ENCODE data around the gene RNLS. TPM values are rescaled to one million over a fixed set of nuclear protein-coding genes. Genes with fewer than 3 reads are reported as not detected.

The RNLS gene
- polyA plus RNA-seq, 2 of the 4 experiments (the other 2 are of a cell fraction): 11.7 to 16.8 TPM

DNA sequence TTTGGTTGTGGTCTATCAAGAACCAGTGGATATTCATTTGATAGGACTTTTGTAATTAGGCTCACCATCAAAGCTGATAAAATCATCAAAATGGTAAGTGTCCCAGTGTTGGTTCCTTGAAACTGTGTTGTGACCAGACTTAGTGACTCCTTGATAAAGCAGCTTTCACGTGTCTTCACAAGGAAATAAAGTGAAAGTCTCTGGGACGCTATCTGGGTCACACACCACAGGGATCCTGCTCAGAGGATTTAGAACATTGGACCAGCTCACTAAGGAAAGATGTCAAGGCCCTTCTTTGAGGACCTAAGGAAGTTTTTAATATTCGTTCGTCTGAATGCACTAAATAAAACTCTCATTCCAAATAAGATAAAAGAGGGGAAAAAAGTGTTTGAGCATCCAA lies 193.1 kb downstream of the RNLS start (continued):
- TF ChIP-seq ZC3H11A (IDR thresholded peaks at IDR 0.05) (no peak), PHF8 (IDR thresholded peaks at IDR 0.05; ENCODE audit: borderline replicate concordance, low read depth) (no peak)
- TF ChIP-seq, protein P1, sequence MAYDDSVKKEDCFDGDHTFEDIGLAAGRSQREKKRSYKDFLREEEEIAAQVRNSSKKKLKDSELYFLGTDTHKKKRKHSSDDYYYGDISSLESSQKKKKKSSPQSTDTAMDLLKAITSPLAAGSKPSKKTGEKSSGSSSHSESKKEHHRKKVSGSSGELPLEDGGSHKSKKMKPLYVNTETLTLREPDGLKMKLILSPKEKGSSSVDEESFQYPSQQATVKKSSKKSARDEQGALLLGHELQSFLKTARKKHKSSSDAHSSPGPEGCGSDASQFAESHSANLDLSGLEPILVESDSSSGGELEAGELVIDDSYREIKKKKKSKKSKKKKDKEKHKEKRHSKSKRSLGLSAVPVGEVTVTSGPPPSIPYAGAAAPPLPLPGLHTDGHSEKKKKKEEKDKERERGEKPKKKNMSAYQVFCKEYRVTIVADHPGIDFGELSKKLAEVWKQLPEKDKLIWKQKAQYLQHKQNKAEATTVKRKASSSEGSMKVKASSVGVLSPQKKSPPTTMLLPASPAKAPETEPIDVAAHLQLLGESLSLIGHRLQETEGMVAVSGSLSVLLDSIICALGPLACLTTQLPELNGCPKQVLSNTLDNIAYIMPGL (CRISPR knock-in tag; IDR thresholded peaks at IDR 0.05; ENCODE audit: borderline replicate concordance): no peak

DNA sequence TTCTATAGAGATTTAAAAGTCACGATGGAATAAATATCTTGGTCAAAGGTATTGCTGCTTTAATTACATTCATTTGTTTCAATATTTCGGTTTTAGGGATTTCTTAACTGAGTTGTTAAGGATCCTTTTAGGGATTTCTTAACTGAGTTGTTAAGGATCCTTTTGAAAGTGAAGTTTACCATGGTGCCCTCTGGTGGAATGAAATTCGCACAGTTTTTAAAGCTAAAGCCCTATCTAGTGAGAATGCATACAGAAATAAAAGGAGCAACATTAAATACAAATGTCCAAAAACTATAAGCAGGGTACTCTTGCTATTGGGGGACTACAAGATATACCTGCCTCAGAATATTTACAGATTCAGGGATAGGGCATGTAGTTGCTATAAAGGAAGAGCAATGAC lies 193.7 kb downstream of the RNLS start:
- POLR2A ChIA-PET: interaction anchor here (1.2 to 5.6 kb wide), 3 partner anchors 526 to 572 kb away, joined by 3 to 83 read pairs (median 3); partner anchors contain the start of genes ATAD1, KLLN and PTEN
- peak in 1 of 2 experiments; percentile 31; a peak in 1 of 6 replicates for ATAC-seq
- Histone ChIP-seq H3K4me3 (no peak overlapping the region), H3K4me2 (no peak overlapping the region), H3K4me1 (peaks cover 29% of the 10 kb centered on the region), H3K27ac (no peak overlapping the region), H3K9me3 (no peaks in the 10 kb centered on the region)
- DNase-seq (ENCODE audit: low read depth in 1 of 2, low spot score in 1 of 2): peak in 1 of 2 experiments; percentile 49
- CTCF ChIA-PET: interaction anchor here (0.6 to 3.3 kb wide), 39 partner anchors 10 to 598 kb away, joined by 3 to 39 read pairs (median 3); partner anchors contain the start of genes ATAD1, KLLN and PTEN
- TF ChIP-seq RCOR1 (IDR thresholded peaks at IDR 0.05; ENCODE audit: low read depth, low read length) (no peak), RAD21 (conservative IDR thresholded peaks at IDR 0.05 in 1 of 2, IDR thresholded peaks at IDR 0.05 in 1 of 2) (peak; percentile 70 to 82), MAZ (IDR thresholded peaks at IDR 0.05; ENCODE audit: borderline replicate concordance, low read depth, low read length) (no peak), SMC3 (IDR thresholded peaks at IDR 0.05) (peak; percentile 93), RARB (CRISPR knock-in tag; IDR thresholded peaks at IDR 0.05) (no peak), MYC (IDR thresholded peaks at IDR 0.05; ENCODE audit: borderline replicate concordance, low read length) (no peak)
- TF ChIP-seq, protein P2, sequence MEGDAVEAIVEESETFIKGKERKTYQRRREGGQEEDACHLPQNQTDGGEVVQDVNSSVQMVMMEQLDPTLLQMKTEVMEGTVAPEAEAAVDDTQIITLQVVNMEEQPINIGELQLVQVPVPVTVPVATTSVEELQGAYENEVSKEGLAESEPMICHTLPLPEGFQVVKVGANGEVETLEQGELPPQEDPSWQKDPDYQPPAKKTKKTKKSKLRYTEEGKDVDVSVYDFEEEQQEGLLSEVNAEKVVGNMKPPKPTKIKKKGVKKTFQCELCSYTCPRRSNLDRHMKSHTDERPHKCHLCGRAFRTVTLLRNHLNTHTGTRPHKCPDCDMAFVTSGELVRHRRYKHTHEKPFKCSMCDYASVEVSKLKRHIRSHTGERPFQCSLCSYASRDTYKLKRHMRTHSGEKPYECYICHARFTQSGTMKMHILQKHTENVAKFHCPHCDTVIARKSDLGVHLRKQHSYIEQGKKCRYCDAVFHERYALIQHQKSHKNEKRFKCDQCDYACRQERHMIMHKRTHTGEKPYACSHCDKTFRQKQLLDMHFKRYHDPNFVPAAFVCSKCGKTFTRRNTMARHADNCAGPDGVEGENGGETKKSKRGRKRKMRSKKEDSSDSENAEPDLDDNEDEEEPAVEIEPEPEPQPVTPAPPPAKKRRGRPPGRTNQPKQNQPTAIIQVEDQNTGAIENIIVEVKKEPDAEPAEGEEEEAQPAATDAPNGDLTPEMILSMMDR (IDR thresholded peaks at IDR 0.05): peak; percentile 74
- WGBS (ENCODE audit: missing lambda C conversion rate): 7% methylated on average over 3 of the region's 3 CpGs
- FAIRE-seq: peak; percentile 68

DNA sequence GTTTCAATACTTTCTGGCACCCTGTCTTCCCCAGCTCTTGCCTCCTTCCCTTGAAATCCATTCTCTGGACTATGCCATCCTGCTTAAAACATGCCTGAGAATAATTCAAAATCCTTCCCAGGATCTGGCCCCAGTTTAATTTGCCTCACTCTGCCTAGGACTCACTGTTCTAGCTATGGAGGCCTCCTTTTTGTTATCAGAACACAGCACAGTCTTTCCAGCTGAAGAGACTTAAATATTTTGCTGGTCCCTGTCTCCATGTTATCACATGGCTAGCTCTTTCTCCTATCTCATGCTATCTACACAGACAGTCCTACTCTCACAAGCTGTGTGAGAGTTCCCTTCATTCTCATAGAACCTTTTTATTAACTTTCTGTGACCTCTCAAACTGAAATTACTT lies 194.8 kb downstream of the RNLS start:
- no peak for ATAC-seq
- Histone ChIP-seq H3K4me3 (no peak overlapping the region), H3K4me2 (no peak overlapping the region), H3K27ac (peak overlapping the region; percentile 9 to 82; a peak in 2 of 6 replicates), H3K9me3 (no peaks in the 10 kb centered on the region), H3K4me1 (peaks cover 29% of the 10 kb centered on the region)
- ChIA-PET CTCF (interaction anchor here (0.7 to 3.3 kb wide), 19 partner anchors 8 to 768 kb away, joined by 3 to 39 read pairs (median 5); partner anchors contain the start of genes ATAD1, KLLN and PTEN), POLR2A (interaction anchor here (1.2 to 5.6 kb wide), 2 partner anchors 525 to 543 kb away, joined by 3 to 83 read pairs; partner anchors contain the start of genes KLLN and PTEN)
- no peak for TF ChIP-seq ESRRA (IDR thresholded peaks at IDR 0.05; ENCODE audit: borderline replicate concordance, low read length)
- TF ChIP-seq RAD21 (conservative IDR thresholded peaks at IDR 0.05 in 1 of 2, IDR thresholded peaks at IDR 0.05 in 1 of 2): no peak
- TF ChIP-seq, protein P3, sequence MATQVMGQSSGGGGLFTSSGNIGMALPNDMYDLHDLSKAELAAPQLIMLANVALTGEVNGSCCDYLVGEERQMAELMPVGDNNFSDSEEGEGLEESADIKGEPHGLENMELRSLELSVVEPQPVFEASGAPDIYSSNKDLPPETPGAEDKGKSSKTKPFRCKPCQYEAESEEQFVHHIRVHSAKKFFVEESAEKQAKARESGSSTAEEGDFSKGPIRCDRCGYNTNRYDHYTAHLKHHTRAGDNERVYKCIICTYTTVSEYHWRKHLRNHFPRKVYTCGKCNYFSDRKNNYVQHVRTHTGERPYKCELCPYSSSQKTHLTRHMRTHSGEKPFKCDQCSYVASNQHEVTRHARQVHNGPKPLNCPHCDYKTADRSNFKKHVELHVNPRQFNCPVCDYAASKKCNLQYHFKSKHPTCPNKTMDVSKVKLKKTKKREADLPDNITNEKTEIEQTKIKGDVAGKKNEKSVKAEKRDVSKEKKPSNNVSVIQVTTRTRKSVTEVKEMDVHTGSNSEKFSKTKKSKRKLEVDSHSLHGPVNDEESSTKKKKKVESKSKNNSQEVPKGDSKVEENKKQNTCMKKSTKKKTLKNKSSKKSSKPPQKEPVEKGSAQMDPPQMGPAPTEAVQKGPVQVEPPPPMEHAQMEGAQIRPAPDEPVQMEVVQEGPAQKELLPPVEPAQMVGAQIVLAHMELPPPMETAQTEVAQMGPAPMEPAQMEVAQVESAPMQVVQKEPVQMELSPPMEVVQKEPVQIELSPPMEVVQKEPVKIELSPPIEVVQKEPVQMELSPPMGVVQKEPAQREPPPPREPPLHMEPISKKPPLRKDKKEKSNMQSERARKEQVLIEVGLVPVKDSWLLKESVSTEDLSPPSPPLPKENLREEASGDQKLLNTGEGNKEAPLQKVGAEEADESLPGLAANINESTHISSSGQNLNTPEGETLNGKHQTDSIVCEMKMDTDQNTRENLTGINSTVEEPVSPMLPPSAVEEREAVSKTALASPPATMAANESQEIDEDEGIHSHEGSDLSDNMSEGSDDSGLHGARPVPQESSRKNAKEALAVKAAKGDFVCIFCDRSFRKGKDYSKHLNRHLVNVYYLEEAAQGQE (IDR thresholded peaks at IDR 0.05): no peak
- TF ChIP-seq CHD4 (IDR thresholded peaks at IDR 0.05; ENCODE audit: borderline replicate concordance): no peak
- TF ChIP-seq RARB (CRISPR knock-in tag; IDR thresholded peaks at IDR 0.05): no peak
- no peak for TF ChIP-seq CBX8 (IDR thresholded peaks at IDR 0.05)
- TF ChIP-seq BHLHE40 (IDR thresholded peaks at IDR 0.05; ENCODE audit: low read depth, low read length): no peak
- TF ChIP-seq, protein P4, sequence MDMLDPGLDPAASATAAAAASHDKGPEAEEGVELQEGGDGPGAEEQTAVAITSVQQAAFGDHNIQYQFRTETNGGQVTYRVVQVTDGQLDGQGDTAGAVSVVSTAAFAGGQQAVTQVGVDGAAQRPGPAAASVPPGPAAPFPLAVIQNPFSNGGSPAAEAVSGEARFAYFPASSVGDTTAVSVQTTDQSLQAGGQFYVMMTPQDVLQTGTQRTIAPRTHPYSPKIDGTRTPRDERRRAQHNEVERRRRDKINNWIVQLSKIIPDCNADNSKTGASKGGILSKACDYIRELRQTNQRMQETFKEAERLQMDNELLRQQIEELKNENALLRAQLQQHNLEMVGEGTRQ (IDR thresholded peaks at IDR 0.05): no peak
- TF ChIP-seq SREBF2 (IDR thresholded peaks at IDR 0.05): no peak
- no peak for TF ChIP-seq POLR2AphosphoS2 (conservative IDR thresholded peaks at IDR 0.05; ENCODE audit: low read length)
- no peak for TF ChIP-seq MYC (IDR thresholded peaks at IDR 0.05; ENCODE audit: borderline replicate concordance, low read length)
- TF ChIP-seq FOSB (CRISPR knock-in tag; IDR thresholded peaks at IDR 0.05): no peak
- no peak for FAIRE-seq
- DNase-seq (ENCODE audit: low read depth in 1 of 2, low spot score in 1 of 2): no peak
